Effector memory CD8-positive, alpha-beta T cell (primary cell): ENCODE measurements around the gene NOX4.
"Not testable (repeated sequence)": the region's sequence is repeated elsewhere in the genome, so short reads cannot be mapped to it uniquely, and the experiment has no call there.

Source experiments
- ATAC-seq: fragments of 150-1000 bp; cut with Tn5 transposase; replicated peaks from 2 replicates; pipeline ENCODE4 v1.10.0; 2021; ENCODE audit warnings: mild to moderate bottlenecking, moderate library complexity
- DNase-seq, 3 experiments: peaks; one replicate each; pipeline ENCODE4 v3.0.0; 2021
- H3K27ac Mint-ChIP-seq, 2 donors: one replicate each; pipeline ENCODE4 v1.8.0; 2022; ENCODE audit warnings: mild to moderate bottlenecking in 2 of 2, mixed read lengths in 2 of 2, moderate library complexity in 2 of 2
- H3K27me3 Mint-ChIP-seq, 2 donors: one replicate each; pipeline ENCODE4 v1.8.0; 2022; ENCODE audit warnings: mixed read lengths in 2 of 2
- H3K36me3 Mint-ChIP-seq: one replicate; pipeline ENCODE4 v1.8.0; 2022; ENCODE audit warnings: mild to moderate bottlenecking, moderate library complexity, mixed read lengths; ENCODE audit not compliant: insufficient read depth
- H3K4me1 Mint-ChIP-seq, 2 donors: one replicate each; pipeline ENCODE4 v1.8.0; 2022; ENCODE audit warnings: low read depth in 2 of 2, mixed read lengths in 2 of 2
- H3K4me3 Mint-ChIP-seq, 2 donors: one replicate each; pipeline ENCODE4 v1.8.0; 2022; ENCODE audit warnings: mild to moderate bottlenecking in 2 of 2, mixed read lengths in 2 of 2, moderate library complexity in 2 of 2
- H3K9me3 Mint-ChIP-seq, 2 donors: one replicate each; pipeline ENCODE4 v1.8.0; 2022; ENCODE audit warnings: mixed read lengths in 2 of 2

NOX4 gene

GRCh38 chr11:89405629-89406028, 85.5 kb downstream of the NOX4 start:
- Mint-ChIP-seq H3K4me3 (no peak overlapping the region), H3K36me3 (no peaks in the 10 kb centered on the region), H3K9me3 (peaks cover 0 to 4% of the 10 kb centered on the region in 2 donors), H3K4me1 (no peaks in the 10 kb centered on the region), H3K27me3 (no peaks in the 10 kb centered on the region), H3K27ac (no peak overlapping the region)
- no peak for ATAC-seq
- DNase-seq, result no peak

- H3K27me3 Mint-ChIP-seq, result not testable (repeated sequence)
Measured at GRCh38 chr11:89391654-89392053, 99.5 kb downstream of the NOX4 start.

GRCh38 chr11:89387501-89387900, 103.7 kb downstream of the NOX4 start:
- H3K27ac Mint-ChIP-seq, H3K4me3 Mint-ChIP-seq, ATAC-seq, DNase-seq, H3K4me1 Mint-ChIP-seq, H3K27me3 Mint-ChIP-seq, H3K36me3 Mint-ChIP-seq, H3K9me3 Mint-ChIP-seq: not testable (repeated sequence)

More at GRCh38 chr11:89391654-89392053, 99.5 kb downstream of the NOX4 start:
- H3K9me3 Mint-ChIP-seq, H3K36me3 Mint-ChIP-seq, H3K4me1 Mint-ChIP-seq, DNase-seq, ATAC-seq, H3K4me3 Mint-ChIP-seq, H3K27ac Mint-ChIP-seq: not testable (repeated sequence)

GRCh38 chr11:89382986-89383385, 108.2 kb downstream of the NOX4 start:
- not testable (repeated sequence) for ATAC-seq, H3K36me3 Mint-ChIP-seq, H3K27ac Mint-ChIP-seq

GRCh38 chr11:89381094-89381493, 110.1 kb downstream of the NOX4 start:
- no peaks in the 10 kb centered on the region for H3K27me3 Mint-ChIP-seq
- H3K4me3 Mint-ChIP-seq, result no peak overlapping the region
- H3K4me1 Mint-ChIP-seq, result no peaks in the 10 kb centered on the region
- no peak for DNase-seq
- peaks cover 15 to 23% of the 10 kb centered on the region in 2 donors for H3K9me3 Mint-ChIP-seq
- H3K27ac Mint-ChIP-seq, result no peak overlapping the region
- H3K36me3 Mint-ChIP-seq, result no peaks in the 10 kb centered on the region
- ATAC-seq, result no peak

More at GRCh38 chr11:89382986-89383385, 108.2 kb downstream of the NOX4 start:
- H3K9me3 Mint-ChIP-seq, result peaks cover 15 to 23% of the 10 kb centered on the region in 2 donors
- H3K4me1 Mint-ChIP-seq, H3K4me3 Mint-ChIP-seq, DNase-seq, H3K27me3 Mint-ChIP-seq: not testable (repeated sequence)

DNA sequence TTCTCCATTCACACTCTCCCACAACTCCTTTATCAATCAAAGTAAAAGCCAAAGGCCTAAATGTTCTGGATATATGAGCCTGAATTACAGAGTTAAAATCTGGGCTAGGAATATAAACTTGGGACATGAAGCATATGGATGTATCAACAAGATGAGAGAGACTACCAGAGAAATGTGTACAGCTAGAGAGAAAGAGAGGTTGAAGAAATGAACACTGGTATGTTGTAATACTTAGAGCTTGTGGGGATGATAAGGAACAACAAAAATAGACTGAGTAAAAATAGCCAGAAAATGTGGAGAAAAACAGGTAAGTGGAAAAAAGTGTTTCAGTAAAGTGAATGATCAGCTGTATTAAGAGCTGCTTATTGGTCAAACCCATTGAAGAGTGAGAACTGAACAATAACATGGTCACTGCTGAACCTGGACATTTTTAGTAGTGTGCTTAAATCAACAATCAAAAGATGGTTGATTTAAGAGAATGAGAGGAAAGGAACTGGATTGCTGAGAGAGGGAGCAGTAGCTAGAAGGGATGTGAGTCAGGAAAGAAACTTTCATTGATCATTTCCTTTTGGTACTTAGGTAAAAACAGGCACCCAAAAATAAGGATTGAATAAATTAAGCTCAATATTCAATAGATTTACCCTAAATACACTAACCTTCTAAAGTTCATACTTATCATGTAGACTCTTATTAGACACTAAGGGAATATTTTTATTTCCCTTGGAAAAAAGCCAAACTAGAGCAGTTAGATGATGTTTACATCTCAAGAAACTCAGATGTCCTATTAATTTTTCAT, 111.0 kb downstream of the NOX4 start:
- H3K27me3 Mint-ChIP-seq, H3K4me3 Mint-ChIP-seq, DNase-seq, H3K4me1 Mint-ChIP-seq, ATAC-seq, H3K36me3 Mint-ChIP-seq, H3K27ac Mint-ChIP-seq: not testable (repeated sequence)
- peaks cover 15 to 23% of the 10 kb centered on the region in 2 donors for H3K9me3 Mint-ChIP-seq

GRCh38 chr11:89378986-89379385, 112.2 kb downstream of the NOX4 start:
- not testable (repeated sequence) for DNase-seq, H3K36me3 Mint-ChIP-seq, H3K4me1 Mint-ChIP-seq, H3K27me3 Mint-ChIP-seq, ATAC-seq, H3K4me3 Mint-ChIP-seq, H3K27ac Mint-ChIP-seq
- H3K9me3 Mint-ChIP-seq, result peaks cover 15 to 23% of the 10 kb centered on the region in 2 donors

DNA sequence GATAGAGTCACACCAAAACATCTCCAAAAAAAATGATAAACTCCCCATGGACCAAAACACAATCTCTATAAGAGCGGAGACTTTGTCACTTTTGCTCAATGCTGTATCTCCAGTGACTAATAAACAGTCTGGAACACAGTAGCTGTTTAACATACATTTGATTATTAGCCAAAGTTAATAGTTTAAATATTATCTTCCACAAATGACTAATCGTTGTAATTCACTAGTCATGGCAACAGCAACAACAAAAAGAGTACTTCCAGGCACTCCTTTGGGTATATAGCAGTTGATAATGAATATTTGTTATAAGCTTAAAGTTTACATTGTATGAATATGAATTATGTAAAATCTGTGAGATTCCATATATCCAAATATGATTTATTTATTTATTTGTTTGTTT, 121.8 kb downstream of the NOX4 start:
- not testable (repeated sequence) for ATAC-seq, H3K4me3 Mint-ChIP-seq, H3K36me3 Mint-ChIP-seq, H3K27me3 Mint-ChIP-seq, H3K4me1 Mint-ChIP-seq, DNase-seq, H3K9me3 Mint-ChIP-seq, H3K27ac Mint-ChIP-seq

- DNase-seq, H3K4me3 Mint-ChIP-seq, H3K27me3 Mint-ChIP-seq, ATAC-seq, H3K36me3 Mint-ChIP-seq, H3K27ac Mint-ChIP-seq, H3K9me3 Mint-ChIP-seq, H3K4me1 Mint-ChIP-seq: not testable (repeated sequence)
Measured at GRCh38 chr11:89364856-89365255, 126.3 kb downstream of the NOX4 start.

DNA sequence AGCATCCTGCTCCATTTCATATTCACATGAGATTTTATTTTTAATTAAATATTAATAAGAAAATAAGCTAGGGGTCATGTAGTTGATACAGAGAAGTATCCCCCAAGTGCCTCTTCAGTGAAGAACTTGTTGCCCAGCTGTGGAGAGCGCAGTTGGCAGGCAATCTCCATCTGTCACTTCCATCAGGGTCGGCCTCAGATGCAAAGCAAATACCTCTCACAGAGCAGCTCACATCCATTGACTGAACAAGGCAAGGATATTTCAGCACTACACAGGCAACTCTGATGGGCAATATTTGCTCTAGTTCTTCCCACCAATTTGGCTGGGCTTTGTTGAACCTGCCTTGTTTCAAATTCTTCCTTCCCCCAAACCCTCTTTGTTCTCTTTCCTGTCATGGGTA, 129.4 kb downstream of the NOX4 start:
- ATAC-seq, result no peak
- Mint-ChIP-seq H3K4me3 (no peak overlapping the region), H3K9me3 (peaks cover 4 to 6% of the 10 kb centered on the region in 2 donors), H3K36me3 (no peaks in the 10 kb centered on the region), H3K4me1 (no peaks in the 10 kb centered on the region), H3K27me3 (no peaks in the 10 kb centered on the region), H3K27ac (no peak overlapping the region)
- DNase-seq, result no peak

DNA sequence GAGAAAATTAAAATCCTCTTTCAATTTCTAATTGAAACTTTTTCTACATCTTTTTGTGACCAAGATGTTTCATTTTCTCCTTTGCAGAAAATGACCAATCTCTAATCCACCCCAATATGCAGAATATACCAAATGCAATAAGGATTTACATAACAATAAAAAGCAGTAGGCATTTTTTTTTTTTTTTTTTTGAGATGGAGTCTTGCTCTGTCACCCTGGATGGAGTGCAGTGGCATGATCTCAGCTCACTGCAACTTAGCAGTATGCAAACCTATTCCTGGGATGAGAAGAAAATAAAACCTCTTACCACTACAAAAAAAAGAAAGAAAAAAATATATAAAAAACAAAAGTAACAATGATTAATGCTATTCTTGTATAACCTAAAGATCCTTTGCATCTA, 132.0 kb downstream of the NOX4 start:
- not testable (repeated sequence) for H3K4me1 Mint-ChIP-seq, H3K27ac Mint-ChIP-seq, H3K9me3 Mint-ChIP-seq, H3K27me3 Mint-ChIP-seq, H3K36me3 Mint-ChIP-seq, ATAC-seq, H3K4me3 Mint-ChIP-seq, DNase-seq

DNA sequence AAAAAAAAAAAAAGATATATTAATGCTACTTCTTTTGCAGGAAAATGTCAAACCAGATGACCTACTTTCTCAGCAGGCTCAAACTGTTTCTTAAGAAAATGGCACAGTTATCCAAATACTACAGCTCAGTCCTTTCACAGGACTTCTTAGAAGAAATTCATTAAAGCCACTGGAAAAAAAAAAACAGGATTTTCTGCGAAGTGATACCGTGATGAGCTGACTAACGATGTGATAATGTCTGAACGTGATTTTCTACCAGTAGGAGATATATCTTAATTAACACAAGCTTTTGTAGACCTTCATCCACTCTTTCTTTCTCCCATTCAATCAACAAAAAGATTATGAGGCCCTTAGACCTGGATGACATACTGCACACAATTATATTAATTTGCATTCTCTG, 132.4 kb downstream of the NOX4 start:
- H3K36me3 Mint-ChIP-seq, result no peaks in the 10 kb centered on the region
- no peak for ATAC-seq

GRCh38 chr11:89355646-89356045, 135.5 kb downstream of the NOX4 start:
- Mint-ChIP-seq H3K27ac (no peak overlapping the region), H3K27me3 (no peaks in the 10 kb centered on the region), H3K36me3 (no peaks in the 10 kb centered on the region), H3K4me1 (no peaks in the 10 kb centered on the region), H3K9me3 (no peaks in the 10 kb centered on the region), H3K4me3 (no peak overlapping the region)
- DNase-seq, result no peak
- no peak for ATAC-seq

More for the DNA sequence above, 132.4 kb downstream of the NOX4 start:
- Mint-ChIP-seq H3K4me3 (no peak overlapping the region), H3K9me3 (peaks cover 4 to 6% of the 10 kb centered on the region in 2 donors), H3K27ac (no peak overlapping the region), H3K4me1 (no peaks in the 10 kb centered on the region), H3K27me3 (no peaks in the 10 kb centered on the region)
- DNase-seq, result no peak

DNA sequence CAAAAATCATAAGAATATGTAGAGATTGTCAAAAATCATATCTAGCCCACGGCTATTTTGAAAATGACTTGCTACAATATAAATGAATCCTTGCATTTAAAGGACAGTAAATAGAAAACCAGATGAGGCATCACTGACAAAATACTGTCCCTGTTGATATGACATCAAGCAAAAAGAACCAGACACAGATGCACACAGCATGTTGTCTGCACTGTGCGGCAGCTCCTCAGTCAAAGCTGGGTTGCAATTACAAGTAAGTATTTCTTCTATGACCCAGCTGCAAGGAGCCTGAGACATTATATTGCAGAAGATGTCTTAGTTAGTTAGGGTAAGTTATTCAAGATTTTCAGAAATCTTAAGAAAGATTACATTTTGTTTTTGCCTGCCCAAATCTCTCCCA, 136.7 kb downstream of the NOX4 start:
- DNase-seq, ATAC-seq, H3K9me3 Mint-ChIP-seq, H3K27me3 Mint-ChIP-seq, H3K36me3 Mint-ChIP-seq, H3K4me3 Mint-ChIP-seq, H3K4me1 Mint-ChIP-seq, H3K27ac Mint-ChIP-seq: not testable (repeated sequence)
